SK-N-SH (cell line): ENCODE data around the gene PPP3R1. TPM values are rescaled to one million over a fixed set of nuclear protein-coding genes. Genes with fewer than 3 reads are reported as not detected.
A peak's percentile ranks its signal among the peaks of the same experiment; 100 is the strongest.

Source experiments
- CTCF ChIA-PET: fragments of 300-600, 350-600 bp; formaldehyde crosslinking; extraction: SDS; loops from one replicate; lab custom pipeline; 2021; lab: Yijun Ruan, JAX
- POLR2A ChIA-PET: fragments of 350-600 bp; sonication (Branson Sonifier 250); formaldehyde crosslinking; extraction: SDS; loops from one replicate; lab custom pipeline; 2020; ENCODE audit warnings: antibody characterized with exemption, inconsistent platforms; lab: Yijun Ruan, JAX
- DNase-seq: peaks from one replicate; pipeline ENCODE4 v3.0.0; 2012
- H2AFZ ChIP-seq: fragments of 200-600 bp; sonication (generic); 2 replicates; pipeline ENCODE4 v1.8.1; 2016; ENCODE audit warnings: antibody characterized with exemption, mild to moderate bottlenecking, low read depth
- H3F3A ChIP-seq: fragments of 200-600 bp; sonication (generic); replicated peaks from 2 replicates; pipeline ENCODE3; 2016; ENCODE audit warnings: antibody characterized with exemption, mild to moderate bottlenecking; ENCODE audit not compliant: insufficient read depth
- H3K27ac ChIP-seq, 2 experiments: fragments of 200-500 bp in 1 of 2; fragments of 200-600 bp in 1 of 2; sonication (Bioruptor generic) in 1 of 2; sonication (generic), shearing (Covaris generic) in 1 of 2; 2 replicates each; pipeline versions ENCODE4 v1.5.1 to v1.6.1; 2014 to 2016; ENCODE audit warnings: low read depth in 2 of 2, inconsistent platforms in 1 of 2, low read length in 1 of 2, mild to moderate bottlenecking in 1 of 2, mixed read lengths in 1 of 2
- H3K27me3 ChIP-seq: fragments of 200-600 bp; sonication (generic), shearing (Covaris generic); 2 replicates; pipeline ENCODE4 v1.6.1; 2016; ENCODE audit warnings: mixed run types; ENCODE audit not compliant: insufficient read depth
- H3K36me3 ChIP-seq, 2 experiments: fragments of 200-500 bp in 1 of 2; fragments of 200-600 bp in 1 of 2; sonication (Bioruptor generic) in 1 of 2; sonication (generic) in 1 of 2; replicated peaks in 1 of 2; 2 replicates each; pipeline versions ENCODE3 to v1.5.1; 2014 to 2016; ENCODE audit warnings: low read length in 1 of 2, mild to moderate bottlenecking in 1 of 2; ENCODE audit not compliant: insufficient read depth in 2 of 2, control insufficient read depth in 1 of 2
- H3K4me1 ChIP-seq, 2 experiments: fragments of 200-500 bp in 1 of 2; fragments of 200-600 bp in 1 of 2; sonication (Bioruptor generic) in 1 of 2; sonication (generic), shearing (Covaris generic) in 1 of 2; 2 replicates each; pipeline versions ENCODE4 v1.5.1 to v1.6.1; 2014 to 2016; ENCODE audit warnings: low read depth in 1 of 2, low read length in 1 of 2, mixed run types in 1 of 2; ENCODE audit not compliant: insufficient read depth in 2 of 2, control insufficient read depth in 1 of 2
- H3K4me2 ChIP-seq: fragments of 200-600 bp; sonication (generic), shearing (Covaris generic); 2 replicates; pipeline ENCODE4 v1.6.1; 2017; ENCODE audit warnings: mixed run types
- H3K4me3 ChIP-seq, 2 experiments: fragments of 200-500 bp in 1 of 2; fragments of 200-600 bp in 1 of 2; sonication (Bioruptor generic) in 1 of 2; sonication (generic), shearing (Covaris generic) in 1 of 2; 2 replicates each; pipeline versions ENCODE4 v1.5.1 to v1.8.1; 2014 to 2016; ENCODE audit warnings: low read depth in 2 of 2, inconsistent platforms in 1 of 2, low read length in 1 of 2, mild to moderate bottlenecking in 1 of 2, mixed read lengths in 1 of 2, moderate library complexity in 1 of 2
- H3K79me2 ChIP-seq: fragments of 200-600 bp; sonication (generic); 2 replicates; pipeline ENCODE4 v1.8.1; 2017; ENCODE audit warnings: mild to moderate bottlenecking; ENCODE audit not compliant: insufficient read depth
- H3K9ac ChIP-seq: fragments of 200-600 bp; sonication (generic); 2 replicates; pipeline ENCODE4 v1.6.1; 2017; ENCODE audit warnings: mixed run types
- H3K9me2 ChIP-seq: fragments of 200-600 bp; sonication (generic); 2 replicates; pipeline ENCODE4 v1.6.1; 2017; ENCODE audit warnings: mixed run types
- H3K9me3 ChIP-seq: fragments of 200-600 bp; sonication (generic); 2 replicates; pipeline ENCODE4 v1.6.1; 2017; ENCODE audit warnings: mixed run types, mild to moderate bottlenecking, moderate library complexity
- H4K20me1 ChIP-seq: fragments of 200-600 bp; sonication (generic); 2 replicates; pipeline ENCODE4 v1.6.1; 2017; ENCODE audit warnings: mild to moderate bottlenecking, mixed run types; ENCODE audit not compliant: insufficient read depth
- EZH2phosphoT487 ChIP-seq: fragments of 200-600 bp; sonication (generic); IDR thresholded peaks from 2 replicates; pipeline ENCODE4 v1.6.1; 2017; ENCODE audit warnings: low read depth, mixed run types, mild to moderate bottlenecking, antibody characterized with exemption, moderate library complexity, borderline replicate concordance
- FOSL2 ChIP-seq: IDR thresholded peaks from 2 replicates; pipeline ENCODE4 v1.4.0; 2012; ENCODE audit warnings: low read depth, mild to moderate bottlenecking, moderate library complexity, borderline replicate concordance
- FOXJ3 ChIP-seq: sonication (generic); formaldehyde crosslinking; IDR thresholded peaks from 2 replicates; pipeline ENCODE4 v1.5.1; 2020; ENCODE audit warnings: mild to moderate bottlenecking, missing genetic modification reagents
- FOXM1 ChIP-seq: IDR thresholded peaks from 2 replicates; pipeline ENCODE4 v1.4.0; 2012; ENCODE audit warnings: low read depth, mild to moderate bottlenecking
- GABPA ChIP-seq: IDR thresholded peaks from 2 replicates; pipeline ENCODE4 v1.4.0; 2012; ENCODE audit warnings: low read depth, mild to moderate bottlenecking
- JUND ChIP-seq: IDR thresholded peaks from 2 replicates; pipeline ENCODE4 v1.4.0; 2012
- POLR2AphosphoS5 ChIP-seq: IDR thresholded peaks from 2 replicates; pipeline ENCODE4 v1.6.1; 2012; ENCODE audit warnings: low read depth, low read length
- RAD21 ChIP-seq: IDR thresholded peaks from 2 replicates; pipeline ENCODE4 v1.6.1; 2012; ENCODE audit warnings: mild to moderate bottlenecking, low read length
- SMC3 ChIP-seq: IDR thresholded peaks from 2 replicates; pipeline ENCODE4 v1.6.1; 2012; ENCODE audit warnings: low read depth, low read length, improper control_type of control experiment
- TCF12 ChIP-seq: IDR thresholded peaks from 2 replicates; pipeline ENCODE4 v1.4.0; 2012
- WGBS: methylation state at CpG from one replicate; pipeline ENCODE4 v1.1.6; 2017; ENCODE audit warnings: low lambda C conversion rate; 5-methylcytosine and 5-hydroxymethylcytosine counted together
- polyA plus RNA-seq, 3 experiments: library from polyadenylated mRNA; depleted of rRNA; stranded (reverse); fragments of >200 nt; gene quantifications; 2 replicates each; pipeline ENCODE4 v1.2.3, GENCODE V29; 2012
- TF ChIP-seq, protein P1 (sequence below): IDR thresholded peaks from 2 replicates; pipeline ENCODE4 v1.4.0; 2012; ENCODE audit warnings: low read depth, borderline replicate concordance
- TF ChIP-seq, protein P2 (sequence below): IDR thresholded peaks from 2 replicates; pipeline ENCODE4 v1.4.0; 2012; ENCODE audit warnings: low read depth
- TF ChIP-seq, protein P3 (sequence below): fragments of 150-350 bp; IDR thresholded peaks from 2 replicates; pipeline ENCODE4 v1.6.1; 2016; ENCODE audit warnings: mild to moderate bottlenecking, low read depth, low read length
- TF ChIP-seq, protein P4 (sequence below): IDR thresholded peaks from 2 replicates; pipeline ENCODE4; 2012
- TF ChIP-seq, protein P5 (sequence below): fragments of 200-600 bp; sonication (generic); IDR thresholded peaks from 2 replicates; pipeline ENCODE4 v1.6.1; 2017; ENCODE audit warnings: antibody characterized with exemption, mild to moderate bottlenecking, moderate library complexity

Gene PPP3R1
- polyA plus RNA-seq, 1 of the 3 experiments (the other 2 are of a cell fraction), result 12.0 TPM

DNA sequence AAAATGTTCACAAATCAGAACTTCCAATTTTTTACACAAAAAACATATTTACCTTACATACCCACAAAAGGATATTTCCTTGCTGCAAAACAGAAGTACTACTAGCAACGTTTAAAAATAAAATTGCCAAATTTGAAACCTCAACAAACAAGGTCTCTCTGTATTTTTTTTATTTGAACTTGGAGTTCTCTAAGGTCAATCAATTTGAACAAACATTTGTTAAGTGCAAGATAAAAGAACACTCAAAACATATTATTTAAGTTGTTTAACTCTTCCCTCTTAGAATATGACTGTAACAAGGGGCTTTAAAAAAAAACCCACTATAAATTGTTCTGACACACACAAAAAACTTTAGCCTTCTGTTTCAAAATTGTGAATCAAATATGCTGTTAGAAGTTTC is 65.0 kb downstream of the PPP3R1 start:
- Histone ChIP-seq H3K9ac (no peak overlapping the region), H3K36me3 (peaks cover 39 to 46% of the 10 kb centered on the region in 2 experiments), H3F3A (peaks cover 9% of the 10 kb centered on the region), H4K20me1 (peaks cover 21% of the 10 kb centered on the region), H3K27ac (no peak overlapping the region), H3K9me3 (no peaks in the 10 kb centered on the region), H3K79me2 (peaks cover 85% of the 10 kb centered on the region), H3K4me1 (no peaks in the 10 kb centered on the region; a peak in 1 of 4 replicates), H2AFZ (no peak overlapping the region), H3K9me2 (no peaks in the 10 kb centered on the region), H3K27me3 (no peaks in the 10 kb centered on the region), H3K4me2 (no peak overlapping the region), H3K4me3 (no peak overlapping the region)
- TF ChIP-seq FOXM1 (no peak), SMC3 (no peak), FOXJ3 (CRISPR knock-in tag) (no peak), POLR2AphosphoS5 (no peak), JUND (no peak), TCF12 (no peak), GABPA (no peak), RAD21 (no peak), FOSL2 (no peak)
- TF ChIP-seq, protein P1, sequence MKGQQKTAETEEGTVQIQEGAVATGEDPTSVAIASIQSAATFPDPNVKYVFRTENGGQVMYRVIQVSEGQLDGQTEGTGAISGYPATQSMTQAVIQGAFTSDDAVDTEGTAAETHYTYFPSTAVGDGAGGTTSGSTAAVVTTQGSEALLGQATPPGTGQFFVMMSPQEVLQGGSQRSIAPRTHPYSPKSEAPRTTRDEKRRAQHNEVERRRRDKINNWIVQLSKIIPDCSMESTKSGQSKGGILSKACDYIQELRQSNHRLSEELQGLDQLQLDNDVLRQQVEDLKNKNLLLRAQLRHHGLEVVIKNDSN, result no peak
- TF ChIP-seq, protein P2, sequence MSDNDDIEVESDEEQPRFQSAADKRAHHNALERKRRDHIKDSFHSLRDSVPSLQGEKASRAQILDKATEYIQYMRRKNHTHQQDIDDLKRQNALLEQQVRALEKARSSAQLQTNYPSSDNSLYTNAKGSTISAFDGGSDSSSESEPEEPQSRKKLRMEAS, result no peak
- TF ChIP-seq, protein P3, sequence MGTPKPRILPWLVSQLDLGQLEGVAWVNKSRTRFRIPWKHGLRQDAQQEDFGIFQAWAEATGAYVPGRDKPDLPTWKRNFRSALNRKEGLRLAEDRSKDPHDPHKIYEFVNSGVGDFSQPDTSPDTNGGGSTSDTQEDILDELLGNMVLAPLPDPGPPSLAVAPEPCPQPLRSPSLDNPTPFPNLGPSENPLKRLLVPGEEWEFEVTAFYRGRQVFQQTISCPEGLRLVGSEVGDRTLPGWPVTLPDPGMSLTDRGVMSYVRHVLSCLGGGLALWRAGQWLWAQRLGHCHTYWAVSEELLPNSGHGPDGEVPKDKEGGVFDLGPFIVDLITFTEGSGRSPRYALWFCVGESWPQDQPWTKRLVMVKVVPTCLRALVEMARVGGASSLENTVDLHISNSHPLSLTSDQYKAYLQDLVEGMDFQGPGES, result no peak
- TF ChIP-seq, protein P4, sequence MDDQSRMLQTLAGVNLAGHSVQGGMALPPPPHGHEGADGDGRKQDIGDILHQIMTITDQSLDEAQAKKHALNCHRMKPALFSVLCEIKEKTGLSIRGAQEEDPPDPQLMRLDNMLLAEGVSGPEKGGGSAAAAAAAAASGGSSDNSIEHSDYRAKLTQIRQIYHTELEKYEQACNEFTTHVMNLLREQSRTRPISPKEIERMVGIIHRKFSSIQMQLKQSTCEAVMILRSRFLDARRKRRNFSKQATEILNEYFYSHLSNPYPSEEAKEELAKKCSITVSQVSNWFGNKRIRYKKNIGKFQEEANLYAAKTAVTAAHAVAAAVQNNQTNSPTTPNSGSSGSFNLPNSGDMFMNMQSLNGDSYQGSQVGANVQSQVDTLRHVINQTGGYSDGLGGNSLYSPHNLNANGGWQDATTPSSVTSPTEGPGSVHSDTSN, result no peak
- POLR2A ChIA-PET, result no interaction called here
- CTCF ChIA-PET, result interaction anchor here (1.5 to 1.7 kb wide), 2 partner anchors 9 to 31 kb away, joined by 8 to 11 read pairs; no protein-coding TSS in a partner anchor
- WGBS, result 73% methylated on average over 1 of the region's 1 CpG
- DNase-seq, result no peak

DNA sequence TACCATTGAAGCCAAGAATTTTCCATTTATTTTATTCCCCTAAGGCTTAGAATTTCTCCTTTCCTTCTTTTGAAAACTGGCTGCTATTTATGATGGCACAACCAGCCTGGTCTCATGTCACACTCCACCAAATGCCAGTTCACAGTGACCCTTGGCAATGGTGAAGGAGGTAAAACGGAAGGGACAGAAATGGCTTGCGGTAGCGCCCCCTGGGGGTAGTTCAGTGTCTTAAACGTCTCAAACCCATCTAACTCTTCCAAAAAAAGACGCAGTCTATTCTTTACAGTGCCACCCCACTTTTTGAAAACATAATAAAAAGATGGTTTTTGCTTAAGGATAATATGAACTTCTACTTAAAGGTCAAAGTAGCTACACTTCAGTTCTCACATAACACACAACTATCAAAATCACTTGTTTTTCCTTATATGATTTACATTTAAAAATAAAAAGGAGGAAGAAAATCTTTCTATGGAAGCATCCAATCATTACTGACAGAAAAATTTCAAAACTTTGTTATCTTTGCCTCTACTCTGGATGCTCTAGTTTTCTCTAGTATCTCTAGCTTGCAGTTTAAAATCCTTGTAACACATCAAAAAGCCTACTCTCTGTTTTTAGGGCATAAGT is 66.7 kb downstream of the PPP3R1 start:
- no peak overlapping the region for H3K9ac ChIP-seq
- H3K4me1 ChIP-seq, result no peaks in the 10 kb centered on the region; a peak in 1 of 4 replicates
- TF ChIP-seq SMC3 (peak; percentile 17; the same call in 1 of the 2 replicates), EZH2phosphoT487 (no peak), RAD21 (peak; percentile 36; the same call in 1 of the 2 replicates)
- TF ChIP-seq, protein P5, sequence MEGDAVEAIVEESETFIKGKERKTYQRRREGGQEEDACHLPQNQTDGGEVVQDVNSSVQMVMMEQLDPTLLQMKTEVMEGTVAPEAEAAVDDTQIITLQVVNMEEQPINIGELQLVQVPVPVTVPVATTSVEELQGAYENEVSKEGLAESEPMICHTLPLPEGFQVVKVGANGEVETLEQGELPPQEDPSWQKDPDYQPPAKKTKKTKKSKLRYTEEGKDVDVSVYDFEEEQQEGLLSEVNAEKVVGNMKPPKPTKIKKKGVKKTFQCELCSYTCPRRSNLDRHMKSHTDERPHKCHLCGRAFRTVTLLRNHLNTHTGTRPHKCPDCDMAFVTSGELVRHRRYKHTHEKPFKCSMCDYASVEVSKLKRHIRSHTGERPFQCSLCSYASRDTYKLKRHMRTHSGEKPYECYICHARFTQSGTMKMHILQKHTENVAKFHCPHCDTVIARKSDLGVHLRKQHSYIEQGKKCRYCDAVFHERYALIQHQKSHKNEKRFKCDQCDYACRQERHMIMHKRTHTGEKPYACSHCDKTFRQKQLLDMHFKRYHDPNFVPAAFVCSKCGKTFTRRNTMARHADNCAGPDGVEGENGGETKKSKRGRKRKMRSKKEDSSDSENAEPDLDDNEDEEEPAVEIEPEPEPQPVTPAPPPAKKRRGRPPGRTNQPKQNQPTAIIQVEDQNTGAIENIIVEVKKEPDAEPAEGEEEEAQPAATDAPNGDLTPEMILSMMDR, result peak; percentile 75
- peaks cover 68% of the 10 kb centered on the region for H3K79me2 ChIP-seq
- H3K4me3 ChIP-seq, result peak overlapping the region in 1 of 2 experiments; percentile 17; a peak in 1 of 4 replicates
- H4K20me1 ChIP-seq, result peaks cover 5% of the 10 kb centered on the region; the same call in 1 of the 2 replicates
- POLR2A ChIA-PET, result no interaction called here
- CTCF ChIA-PET, result interaction anchor here (0.7 to 2.3 kb wide), 16 partner anchors 8 to 97 kb away, joined by 3 to 14 read pairs (median 4); no protein-coding TSS in a partner anchor
- no peak overlapping the region for H3K27ac ChIP-seq
- H3K9me3 ChIP-seq, result no peaks in the 10 kb centered on the region
- 52% methylated on average over 5 of the region's 5 CpGs for WGBS
- no peak overlapping the region for H3K4me2 ChIP-seq
- H2AFZ ChIP-seq, result no peak overlapping the region
- peaks cover 49% of the 10 kb centered on the region in 2 experiments for H3K36me3 ChIP-seq
- no peaks in the 10 kb centered on the region for H3K9me2 ChIP-seq
- peak; percentile 44 for DNase-seq
- peaks cover 13% of the 10 kb centered on the region for H3F3A ChIP-seq
- H3K27me3 ChIP-seq, result no peaks in the 10 kb centered on the region
